BLaER1 treated with 17β-estradiol and CSF1 and Interleukin-3, amounts not matched to agents 10 nM and 100 nM (cell line): ENCODE results near the gene CLEC16A.
A peak's percentile ranks its signal among the peaks of the same experiment; 100 is the strongest.
"Not testable (repeated sequence)": the region's sequence is repeated elsewhere in the genome, so short reads cannot be mapped to it uniquely, and the experiment has no call there.

Experiments used
- H3K27ac ChIP-seq, 11 experiments: shearing (Covaris generic); formaldehyde crosslinking; 2 replicates each; pipeline ENCODE4 v1.8.1; 2022
- H3K27me3 ChIP-seq, 11 experiments: shearing (Covaris generic); formaldehyde crosslinking; 2 replicates each; pipeline ENCODE4 v1.8.1; 2022
- H3K36me3 ChIP-seq, 11 experiments: shearing (Covaris generic); formaldehyde crosslinking; 2 replicates each; pipeline ENCODE4 v1.8.1; 2022
- H3K4me1 ChIP-seq, 10 experiments: shearing (Covaris generic); formaldehyde crosslinking; 2 replicates each; pipeline ENCODE4 v1.8.1; 2022
- H3K4me2 ChIP-seq, 11 experiments: shearing (Covaris generic); formaldehyde crosslinking; 2 replicates each; pipeline ENCODE4 v1.8.1; 2022
- H3K4me3 ChIP-seq, 10 experiments: shearing (Covaris generic); formaldehyde crosslinking; 2 replicates each; pipeline ENCODE4 v1.8.1; 2022
- H3K9ac ChIP-seq, 11 experiments: shearing (Covaris generic); formaldehyde crosslinking; 2 replicates each; pipeline ENCODE4 v1.8.1; 2022
- H3K9me3 ChIP-seq, 11 experiments: shearing (Covaris generic); formaldehyde crosslinking; replicated peaks in 1 of 11; 2 replicates each; pipeline ENCODE4 v1.8.1; 2022
- H4K20me1 ChIP-seq, 11 experiments: shearing (Covaris generic); formaldehyde crosslinking; 2 replicates each; pipeline ENCODE4 v1.8.1; 2022
- Cebpa-rat ChIP-seq, 11 experiments: shearing (Covaris generic); IDR thresholded peaks; 2 replicates each; pipeline ENCODE4 v1.8.1; 2022

The CLEC16A gene

DNA sequence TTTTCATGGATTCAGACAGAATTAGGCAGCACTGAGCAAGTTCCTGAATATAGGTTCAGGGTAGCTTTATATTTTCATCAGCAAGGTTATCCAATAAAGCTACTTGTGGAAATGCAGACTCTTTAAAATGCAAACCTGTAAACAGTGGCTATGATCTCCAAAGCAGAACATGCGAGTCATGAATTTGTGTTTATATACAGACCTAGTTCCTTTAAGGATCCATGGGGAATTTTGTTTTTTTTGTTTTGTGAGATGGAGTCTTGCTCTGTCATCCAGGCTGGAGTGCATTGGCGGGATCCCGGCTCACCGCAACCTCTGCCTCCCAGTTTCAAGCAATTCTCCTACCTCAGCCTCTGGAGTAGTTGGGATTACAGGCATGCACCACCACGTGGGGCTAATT is 14.8 kb downstream of the CLEC16A start:
- peaks cover 39 to 59% (median 49%) of the 10 kb centered on the region in 11 experiments for H3K36me3 ChIP-seq
- no peaks in the 10 kb centered on the region for H3K27me3 ChIP-seq
- no peaks in the 10 kb centered on the region for H3K9me3 ChIP-seq
- H3K4me2 ChIP-seq = no peak overlapping the region
- no peak overlapping the region for H3K9ac ChIP-seq
- H3K4me1 ChIP-seq = peaks cover 40 to 57% (median 44%) of the 10 kb centered on the region in 10 experiments
- H3K27ac ChIP-seq = no peak overlapping the region
- H4K20me1 ChIP-seq = peaks cover 27 to 92% (median 57%) of the 10 kb centered on the region in 11 experiments; a peak in 21 of 22 replicates
- no peak for TF ChIP-seq Cebpa-rat (IDR thresholded peaks at IDR 0.05)
- H3K4me3 ChIP-seq = no peak overlapping the region

DNA sequence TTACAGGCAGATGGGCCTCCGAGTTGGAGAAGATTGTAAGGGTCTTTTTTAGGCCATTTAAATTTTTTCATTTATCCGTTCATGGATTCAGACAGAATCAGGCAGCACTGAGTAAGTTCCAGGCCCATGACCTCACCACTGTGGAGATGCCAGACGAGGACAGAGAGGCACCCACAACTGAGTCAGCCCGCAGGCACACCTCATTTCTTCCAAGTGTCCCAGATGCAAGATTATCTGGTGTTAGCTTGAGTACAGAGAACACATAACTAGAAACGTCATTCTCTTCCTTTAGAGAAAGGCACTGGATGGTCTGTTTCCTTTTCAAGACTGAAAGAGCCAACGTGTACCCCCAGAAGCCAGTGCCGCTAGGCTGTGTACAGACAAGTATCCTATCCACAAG is 16.9 kb downstream of the CLEC16A start:
- peaks cover 26 to 57% (median 44%) of the 10 kb centered on the region in 10 experiments for H3K4me1 ChIP-seq
- H3K4me2 ChIP-seq = no peak overlapping the region
- H4K20me1 ChIP-seq = peaks cover 17 to 92% (median 57%) of the 10 kb centered on the region in 11 experiments; a peak in 18 of 22 replicates
- H3K9ac ChIP-seq = no peak overlapping the region
- no peak overlapping the region; a peak in 1 of 22 replicates for H3K27ac ChIP-seq
- H3K9me3 ChIP-seq = no peaks in the 10 kb centered on the region
- H3K4me3 ChIP-seq = no peak overlapping the region
- TF ChIP-seq Cebpa-rat (IDR thresholded peaks at IDR 0.05) = no peak
- H3K36me3 ChIP-seq = peaks cover 49 to 76% (median 68%) of the 10 kb centered on the region in 11 experiments
- H3K27me3 ChIP-seq = no peaks in the 10 kb centered on the region

DNA sequence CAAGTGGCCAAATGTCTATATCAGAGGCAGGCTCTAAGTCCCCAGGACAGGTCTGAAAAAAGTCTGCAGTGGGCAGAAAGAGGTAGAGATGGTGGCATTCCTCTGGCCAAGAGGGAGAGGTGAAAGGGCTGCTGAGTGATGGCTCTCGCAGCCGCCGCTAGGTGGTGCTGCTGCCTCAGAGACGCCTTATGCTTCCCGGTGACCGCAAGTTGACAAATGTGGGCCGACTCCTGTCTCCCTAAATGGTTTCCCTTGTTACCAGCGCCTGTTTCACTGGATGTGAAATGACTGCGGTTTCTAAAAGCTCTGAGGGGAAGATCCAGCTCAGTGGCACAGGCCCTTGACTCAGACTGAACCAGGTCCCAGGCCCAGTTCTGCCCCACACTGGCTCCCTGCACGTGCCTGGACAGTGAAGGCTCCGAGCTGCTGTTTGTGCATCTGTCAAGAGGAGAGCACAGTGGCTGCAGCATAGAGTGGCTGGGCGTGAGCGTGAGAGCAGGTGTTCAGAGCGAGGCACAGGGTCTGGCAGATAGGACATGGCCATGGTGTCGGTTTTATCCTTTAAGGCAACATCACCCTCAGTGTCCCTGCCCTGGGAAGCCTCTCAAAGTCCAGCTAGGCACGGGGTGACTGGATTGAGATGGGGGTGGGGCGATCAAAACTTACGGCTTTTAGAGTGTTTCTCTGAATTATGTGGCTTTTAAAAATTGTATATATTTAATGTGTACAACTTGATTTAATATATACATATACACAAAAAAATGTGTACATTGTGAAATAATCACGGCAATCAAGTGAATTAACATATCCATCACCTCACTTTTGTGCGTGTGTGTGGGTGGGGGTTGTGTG is 19.9 kb downstream of the CLEC16A start:
- H4K20me1 ChIP-seq = peaks cover 11 to 83% (median 54%) of the 10 kb centered on the region in 11 experiments; a peak in 18 of 22 replicates
- H3K4me1 ChIP-seq = peaks cover 14 to 39% (median 26%) of the 10 kb centered on the region in 10 experiments
- no peaks in the 10 kb centered on the region for H3K27me3 ChIP-seq
- H3K9me3 ChIP-seq = no peaks in the 10 kb centered on the region
- H3K36me3 ChIP-seq = peaks cover 53 to 87% (median 68%) of the 10 kb centered on the region in 11 experiments
- no peak for TF ChIP-seq Cebpa-rat (IDR thresholded peaks at IDR 0.05)
- peak overlapping the region in 1 of 11 experiments; percentile 51; a peak in 3 of 22 replicates for H3K9ac ChIP-seq
- H3K27ac ChIP-seq = peak overlapping the region in 2 of 11 experiments; percentile 12 to 28; a peak in 2 of 22 replicates
- no peak overlapping the region for H3K4me3 ChIP-seq
- peak overlapping the region; percentile 47 to 70 (median 64) for H3K4me2 ChIP-seq

GRCh38 chr16:10964891-10965326 is 20.5 kb downstream of the CLEC16A start:
- H3K27ac ChIP-seq = peak overlapping the region in 2 of 11 experiments; percentile 41 to 47; a peak in 3 of 22 replicates
- TF ChIP-seq Cebpa-rat (IDR thresholded peaks at IDR 0.05) = no peak
- H3K4me2 ChIP-seq = peak overlapping the region in 9 of 11 experiments; percentile 6 to 70 (median 64); a peak in 16 of 22 replicates

DNA sequence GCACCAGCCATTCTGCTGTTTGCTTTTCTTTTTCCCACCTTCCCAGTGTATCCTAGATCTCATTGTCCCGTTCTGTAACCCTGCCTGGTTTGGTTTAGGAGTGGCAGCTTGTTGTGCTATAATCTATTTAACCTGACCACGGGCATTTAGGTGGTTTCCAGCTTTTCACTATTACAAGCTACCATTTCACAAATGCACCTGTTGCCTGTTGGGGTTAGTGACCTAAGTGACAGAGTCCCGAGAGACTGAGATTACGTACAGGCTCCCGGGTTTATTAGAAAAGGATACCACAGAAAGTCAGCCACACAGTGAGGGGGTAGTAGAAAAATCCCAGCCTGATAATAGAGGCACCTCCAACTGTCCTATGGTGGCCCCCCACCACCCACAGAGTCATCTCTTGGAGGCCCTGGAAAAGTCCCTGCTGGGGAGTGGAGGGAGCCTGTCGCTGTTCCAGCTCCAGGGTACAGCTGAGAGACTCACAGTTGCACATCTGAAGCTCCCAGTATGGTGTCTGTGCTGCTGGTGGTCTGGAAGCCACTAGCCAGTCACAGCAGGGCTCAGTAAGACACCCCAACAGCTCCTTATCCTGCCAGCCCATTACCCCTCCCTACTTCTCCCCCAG is 21.2 kb downstream of the CLEC16A start:
- H3K4me1 ChIP-seq = peaks cover 23 to 46% (median 29%) of the 10 kb centered on the region in 10 experiments
- no peaks in the 10 kb centered on the region for H3K27me3 ChIP-seq
- peak overlapping the region in 9 of 11 experiments; percentile 6 to 70 (median 64); a peak in 17 of 22 replicates for H3K4me2 ChIP-seq
- H3K9ac ChIP-seq = peak overlapping the region in 3 of 11 experiments; percentile 22 to 54 (median 49); a peak in 5 of 22 replicates
- no peaks in the 10 kb centered on the region for H3K9me3 ChIP-seq
- H3K36me3 ChIP-seq = peaks cover 61 to 92% (median 65%) of the 10 kb centered on the region in 11 experiments
- peaks cover 11 to 73% (median 54%) of the 10 kb centered on the region in 11 experiments; a peak in 18 of 22 replicates for H4K20me1 ChIP-seq
- TF ChIP-seq Cebpa-rat (IDR thresholded peaks at IDR 0.05) = no peak
- H3K4me3 ChIP-seq = no peak overlapping the region
- H3K27ac ChIP-seq = peak overlapping the region in 3 of 11 experiments; percentile 16 to 65 (median 41); a peak in 4 of 22 replicates

More at GRCh38 chr16:10964891-10965326, 20.5 kb downstream of the CLEC16A start:
- H3K4me3 ChIP-seq = no peak overlapping the region
- no peaks in the 10 kb centered on the region for H3K9me3 ChIP-seq
- peaks cover 11 to 77% (median 54%) of the 10 kb centered on the region in 11 experiments; a peak in 18 of 22 replicates for H4K20me1 ChIP-seq
- H3K36me3 ChIP-seq = peaks cover 55 to 86% (median 63%) of the 10 kb centered on the region in 11 experiments
- peaks cover 20 to 46% (median 28%) of the 10 kb centered on the region in 10 experiments for H3K4me1 ChIP-seq
- peak overlapping the region in 2 of 11 experiments; percentile 24 to 59; a peak in 4 of 22 replicates for H3K9ac ChIP-seq
- H3K27me3 ChIP-seq = no peaks in the 10 kb centered on the region

DNA sequence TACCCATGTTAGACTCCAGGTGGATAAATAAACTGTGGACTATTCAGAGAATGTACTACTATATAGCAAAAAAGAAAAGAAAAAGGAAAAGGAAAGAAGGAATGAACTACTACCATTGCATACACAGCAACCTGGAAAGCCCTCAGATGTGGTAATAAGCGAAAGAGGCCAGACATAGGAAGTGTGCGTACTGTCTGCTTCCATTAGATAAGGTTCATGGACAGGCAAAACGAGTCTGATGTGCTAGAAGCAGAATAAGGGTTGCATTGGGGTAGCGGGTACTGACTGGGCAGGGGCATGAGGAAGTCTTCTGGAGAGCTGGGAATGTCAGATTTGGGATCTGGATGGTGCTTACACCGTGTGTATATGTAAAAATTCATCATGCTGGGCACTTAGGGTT is 21.8 kb downstream of the CLEC16A start:
- Histone ChIP-seq H3K27me3 (no peaks in the 10 kb centered on the region), H3K4me1 (peaks cover 23 to 46% (median 29%) of the 10 kb centered on the region in 10 experiments), H3K27ac (peak overlapping the region in 3 of 11 experiments; percentile 16 to 65 (median 41); a peak in 4 of 22 replicates), H3K4me3 (no peak overlapping the region), H3K4me2 (peak overlapping the region in 10 of 11 experiments; percentile 6 to 70 (median 60); a peak in 15 of 22 replicates), H3K9me3 (no peaks in the 10 kb centered on the region), H3K36me3 (peaks cover 63 to 97% (median 69%) of the 10 kb centered on the region in 11 experiments), H4K20me1 (peaks cover 11 to 67% (median 54%) of the 10 kb centered on the region in 11 experiments; a peak in 18 of 22 replicates), H3K9ac (peak overlapping the region in 2 of 11 experiments; percentile 49 to 54; a peak in 4 of 22 replicates)
- TF ChIP-seq Cebpa-rat (IDR thresholded peaks at IDR 0.05) = no peak

- peaks cover 61 to 97% (median 71%) of the 10 kb centered on the region in 11 experiments for H3K36me3 ChIP-seq
- H3K27ac ChIP-seq = peak overlapping the region in 3 of 11 experiments; percentile 16 to 65 (median 41); a peak in 2 of 22 replicates
These were observed 22.2 kb downstream of the CLEC16A start for GRCh38 chr16:10966559-10966958.

DNA sequence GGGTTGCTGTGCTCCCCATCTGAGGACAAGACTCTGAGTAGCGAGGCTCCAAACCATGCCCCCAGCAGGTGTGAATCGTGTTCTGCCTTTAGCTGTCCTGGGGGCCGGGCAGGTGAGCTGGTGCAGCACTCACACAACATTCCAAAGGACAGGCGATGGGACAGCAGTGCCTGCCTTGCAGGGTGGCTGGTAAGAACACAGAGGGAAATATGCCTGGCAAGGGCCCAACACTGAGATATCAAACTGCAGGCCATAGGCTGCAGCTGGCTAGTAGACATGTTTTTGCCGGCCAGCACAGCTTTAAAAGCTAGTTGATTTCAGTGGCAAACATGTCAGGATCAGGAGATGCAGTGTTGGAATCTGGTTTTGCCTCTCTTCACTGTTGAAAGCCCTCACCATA is 23.6 kb downstream of the CLEC16A start:
- peaks cover 52 to 97% (median 72%) of the 10 kb centered on the region in 11 experiments for H3K36me3 ChIP-seq

More at GRCh38 chr16:10966559-10966958, 22.2 kb downstream of the CLEC16A start:
- H3K4me2 ChIP-seq = peak overlapping the region in 5 of 11 experiments; percentile 13 to 70 (median 65); a peak in 4 of 22 replicates
- peaks cover 11 to 64% (median 50%) of the 10 kb centered on the region in 11 experiments; a peak in 18 of 22 replicates for H4K20me1 ChIP-seq
- H3K4me1 ChIP-seq = peaks cover 24 to 46% (median 30%) of the 10 kb centered on the region in 10 experiments
- H3K4me3 ChIP-seq, H3K9me3 ChIP-seq, H3K27me3 ChIP-seq, H3K9ac ChIP-seq: not testable (repeated sequence)

More for the DNA sequence above, 23.6 kb downstream of the CLEC16A start:
- H3K4me1 ChIP-seq = peaks cover 32 to 51% (median 41%) of the 10 kb centered on the region in 10 experiments
- H3K27me3 ChIP-seq = no peaks in the 10 kb centered on the region
- H3K4me3 ChIP-seq = no peak overlapping the region
- peaks cover 11 to 73% (median 46%) of the 10 kb centered on the region in 11 experiments; a peak in 18 of 22 replicates for H4K20me1 ChIP-seq
- no peaks in the 10 kb centered on the region for H3K9me3 ChIP-seq
- H3K27ac ChIP-seq = no peak overlapping the region
- H3K9ac ChIP-seq = no peak overlapping the region
- no peak overlapping the region for H3K4me2 ChIP-seq
- TF ChIP-seq Cebpa-rat (IDR thresholded peaks at IDR 0.05) = no peak
